Measurements from ENCODE around the gene UNC80.

DNA sequence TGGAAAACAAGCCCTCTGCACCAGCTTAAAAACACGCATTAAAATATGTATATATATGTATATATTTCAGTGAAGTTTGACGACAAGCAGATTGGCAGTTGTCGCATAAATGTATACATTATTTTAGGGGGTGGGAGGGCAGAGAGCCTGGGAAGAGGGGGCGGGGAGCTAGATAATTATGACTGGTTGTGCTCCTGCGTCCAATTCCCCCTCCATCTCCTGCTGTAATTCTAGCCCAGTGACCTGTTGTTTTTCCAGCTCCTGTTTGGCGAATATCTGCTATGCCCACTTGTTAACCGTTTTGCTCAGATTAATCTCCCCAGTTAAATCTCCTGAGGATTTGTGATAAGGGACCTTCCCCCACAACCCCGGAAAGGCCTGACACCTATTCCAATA, 656 bp downstream of the UNC80 start:
- TF ChIP-seq, protein P1, sequence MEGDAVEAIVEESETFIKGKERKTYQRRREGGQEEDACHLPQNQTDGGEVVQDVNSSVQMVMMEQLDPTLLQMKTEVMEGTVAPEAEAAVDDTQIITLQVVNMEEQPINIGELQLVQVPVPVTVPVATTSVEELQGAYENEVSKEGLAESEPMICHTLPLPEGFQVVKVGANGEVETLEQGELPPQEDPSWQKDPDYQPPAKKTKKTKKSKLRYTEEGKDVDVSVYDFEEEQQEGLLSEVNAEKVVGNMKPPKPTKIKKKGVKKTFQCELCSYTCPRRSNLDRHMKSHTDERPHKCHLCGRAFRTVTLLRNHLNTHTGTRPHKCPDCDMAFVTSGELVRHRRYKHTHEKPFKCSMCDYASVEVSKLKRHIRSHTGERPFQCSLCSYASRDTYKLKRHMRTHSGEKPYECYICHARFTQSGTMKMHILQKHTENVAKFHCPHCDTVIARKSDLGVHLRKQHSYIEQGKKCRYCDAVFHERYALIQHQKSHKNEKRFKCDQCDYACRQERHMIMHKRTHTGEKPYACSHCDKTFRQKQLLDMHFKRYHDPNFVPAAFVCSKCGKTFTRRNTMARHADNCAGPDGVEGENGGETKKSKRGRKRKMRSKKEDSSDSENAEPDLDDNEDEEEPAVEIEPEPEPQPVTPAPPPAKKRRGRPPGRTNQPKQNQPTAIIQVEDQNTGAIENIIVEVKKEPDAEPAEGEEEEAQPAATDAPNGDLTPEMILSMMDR (IDR thresholded peaks at IDR 0.05): no peak
- TF ChIP-seq POLR2A (IDR thresholded peaks at IDR 0.05): no peak

All from ovary (tissue), 3 donors.